Neural progenitor cell (in vitro differentiated cells): ENCODE results near the gene CFAP61. TPM values are rescaled to one million over a fixed set of nuclear protein-coding genes. Genes with fewer than 3 reads are reported as not detected.

Experiments used
- small RNA-seq: library from RNA; depleted of rRNA; stranded (forward); fragments of <200 nt; gene quantifications from one replicate; pipeline ENCODE3, GENCODE V24; 2015
- total RNA-seq: library from RNA; depleted of rRNA; stranded (reverse); fragments of >200 nt; gene quantifications from 2 replicates; pipeline ENCODE4 v1.2.3, GENCODE V29; 2015; ENCODE audit warnings: low replicate concordance

Gene CFAP61
- total RNA-seq, 1 donor from 2014 or later: not detected

Small RNAs within 50 kb of the gene (small RNA-seq; reads per million reads assigned to genes)
- gene RN7SL690P: not detected

Other genes with a start within 250 kb of the CFAP61 start
- 23.2 and 39.9 TPM in 2 replicates for gene NAA20, start 35.2 kb upstream of the CFAP61 start, total RNA-seq
- 27.9 and 45.0 TPM in 2 replicates for gene CRNKL1, start 66 bp upstream of the CFAP61 start, total RNA-seq